GM21529 (cell line): ENCODE measurements around the gene SIX2.

Source experiments
- ATAC-seq: cut with Tn5 transposase; IDR thresholded peaks from one replicate; pipeline ENCODE4 v1.9.1; 2021; ENCODE audit not compliant: unreplicated experiment

Gene SIX2

DNA sequence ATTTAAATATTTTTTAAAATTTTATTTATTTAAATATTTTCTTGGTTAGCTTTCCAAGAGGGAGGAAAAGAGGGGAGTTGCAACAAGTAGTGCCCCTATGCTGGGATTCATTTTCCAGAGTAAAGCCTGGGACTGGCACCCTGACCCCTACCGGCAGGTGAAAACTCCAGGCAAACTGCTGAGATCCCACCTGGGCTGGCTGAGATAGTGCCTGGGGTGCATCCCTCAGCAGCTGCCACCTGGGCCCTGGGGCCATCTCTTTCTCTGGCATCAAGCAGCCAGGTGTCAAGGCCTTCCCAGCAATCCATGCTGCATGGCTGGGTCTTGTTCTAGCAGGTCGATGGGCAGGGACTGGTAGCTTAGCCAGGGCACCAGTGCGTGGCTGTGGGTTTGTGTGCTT lies 6.6 kb downstream of the SIX2 start:
- no peak for ATAC-seq

DNA sequence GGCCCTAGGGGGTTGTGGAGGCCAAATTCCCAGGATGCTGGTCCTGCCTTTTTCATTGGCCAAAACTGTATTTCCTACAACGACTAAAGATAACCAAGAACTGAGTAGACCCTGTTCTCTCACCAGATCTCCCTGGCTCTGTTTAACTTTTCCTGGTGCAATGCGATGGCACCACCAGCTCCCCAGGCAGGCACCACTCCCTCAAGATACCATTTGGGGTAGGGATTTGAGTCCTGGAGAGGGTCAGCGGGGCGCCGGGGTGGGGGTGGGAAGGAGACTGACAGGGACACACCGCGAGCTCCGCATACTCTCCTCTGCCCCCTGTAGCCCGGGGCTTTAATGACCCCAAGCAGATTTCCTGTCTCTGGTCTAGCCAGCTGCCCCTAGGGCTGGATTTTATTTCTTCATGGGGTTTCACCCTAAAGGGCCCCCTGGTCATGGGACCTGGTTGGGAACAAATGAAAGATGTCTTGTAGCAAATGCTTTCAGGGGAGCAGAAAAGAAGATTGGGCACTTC lies 7.3 kb downstream of the SIX2 start:
- ATAC-seq: no peak

DNA sequence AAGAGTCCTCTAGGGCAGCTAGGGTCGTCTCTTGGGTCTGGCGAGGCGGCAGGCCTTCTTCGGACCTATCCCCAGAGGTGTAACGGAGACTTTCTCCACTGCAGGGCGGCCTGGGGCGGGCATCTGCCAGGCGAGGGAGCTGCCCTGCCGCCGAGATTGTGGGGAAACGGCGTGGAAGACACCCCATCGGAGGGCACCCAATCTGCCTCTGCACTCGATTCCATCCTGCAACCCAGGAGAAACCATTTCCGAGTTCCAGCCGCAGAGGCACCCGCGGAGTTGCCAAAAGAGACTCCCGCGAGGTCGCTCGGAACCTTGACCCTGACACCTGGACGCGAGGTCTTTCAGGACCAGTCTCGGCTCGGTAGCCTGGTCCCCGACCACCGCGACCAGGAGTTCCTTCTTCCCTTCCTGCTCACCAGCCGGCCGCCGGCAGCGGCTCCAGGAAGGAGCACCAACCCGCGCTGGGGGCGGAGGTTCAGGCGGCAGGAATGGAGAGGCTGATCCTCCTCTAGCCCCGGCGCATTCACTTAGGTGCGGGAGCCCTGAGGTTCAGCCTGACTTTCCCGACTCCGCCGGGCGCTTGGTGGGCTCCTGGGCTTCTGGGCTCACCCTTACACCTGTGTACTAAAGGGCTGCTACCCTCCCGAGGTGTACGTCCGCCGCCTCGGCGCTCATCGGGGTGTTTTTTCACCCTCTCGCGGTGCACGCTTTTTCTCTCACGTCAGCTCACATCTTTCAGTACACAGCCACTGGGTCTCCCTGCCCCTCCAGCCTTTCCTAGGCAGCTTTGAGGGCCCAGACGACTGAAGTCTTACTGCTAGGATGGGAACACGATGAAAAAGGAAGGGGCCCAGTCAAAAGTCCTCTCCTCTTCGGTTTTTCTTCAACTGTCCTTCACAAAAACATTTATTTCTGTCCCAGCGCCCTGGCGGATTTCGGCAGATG lies 8.1 kb downstream of the SIX2 start:
- no peak for ATAC-seq

DNA sequence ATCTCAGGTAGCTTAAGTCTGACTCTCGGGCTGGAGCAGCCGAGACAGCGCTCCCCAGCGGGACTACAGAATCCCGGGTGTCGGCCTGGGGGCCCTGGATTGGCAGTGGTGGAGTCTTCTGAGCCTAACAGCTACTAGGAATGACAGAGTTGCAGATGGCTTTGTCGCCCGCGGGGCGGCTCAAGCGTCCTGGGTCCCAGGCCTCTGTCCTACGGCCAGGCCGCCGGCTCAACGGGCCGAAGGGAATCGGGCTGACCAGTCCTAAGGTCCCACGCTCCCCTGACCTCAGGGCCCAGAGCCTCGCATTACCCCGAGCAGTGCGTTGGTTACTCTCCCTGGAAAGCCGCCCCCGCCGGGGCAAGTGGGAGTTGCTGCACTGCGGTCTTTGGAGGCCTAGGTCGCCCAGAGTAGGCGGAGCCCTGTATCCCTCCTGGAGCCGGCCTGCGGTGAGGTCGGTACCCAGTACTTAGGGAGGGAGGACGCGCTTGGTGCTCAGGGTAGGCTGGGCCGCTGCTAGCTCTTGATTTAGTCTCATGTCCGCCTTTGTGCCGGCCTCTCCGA lies 8.8 kb downstream of the SIX2 start:
- no peak for ATAC-seq

DNA sequence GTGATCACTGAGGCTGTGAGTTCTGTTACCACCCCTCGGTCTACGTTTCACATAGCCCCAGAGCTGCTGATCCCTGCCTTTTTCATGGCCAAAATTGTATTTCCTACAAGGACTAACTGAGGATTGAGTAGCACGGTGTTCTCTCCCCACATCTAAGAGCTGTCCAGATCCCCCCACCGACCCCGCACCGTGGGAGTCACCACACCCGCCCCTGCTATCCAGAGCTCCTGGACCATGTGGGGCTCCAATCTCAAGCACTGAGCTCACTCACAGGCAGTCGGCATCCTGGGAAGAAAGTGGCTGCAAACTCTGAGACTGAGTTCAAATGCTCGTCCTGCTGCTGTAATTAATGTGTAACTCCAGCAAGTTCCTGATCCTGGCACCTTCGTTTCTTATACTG lies 9.7 kb downstream of the SIX2 start:
- ATAC-seq: no peak

DNA sequence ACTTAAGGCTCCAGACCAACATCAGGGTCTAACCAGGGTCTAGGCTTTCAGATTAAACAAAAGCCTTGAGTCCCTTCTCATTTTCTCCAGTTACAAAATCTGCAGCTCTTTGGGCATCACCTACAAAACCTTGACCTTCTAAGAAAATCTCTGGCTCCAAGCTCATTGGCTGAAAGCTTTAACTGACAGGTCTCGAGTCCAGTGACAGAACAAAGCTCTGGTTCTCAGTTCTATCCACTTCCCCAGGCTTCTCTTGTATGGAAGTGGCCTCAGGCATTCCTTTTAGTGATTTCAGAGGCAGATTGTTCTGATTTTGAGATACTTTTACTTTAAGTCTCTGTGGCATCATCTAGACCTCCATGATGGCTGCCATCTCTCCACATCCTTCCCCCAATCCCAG lies 11.3 kb downstream of the SIX2 start:
- ATAC-seq: no peak

DNA sequence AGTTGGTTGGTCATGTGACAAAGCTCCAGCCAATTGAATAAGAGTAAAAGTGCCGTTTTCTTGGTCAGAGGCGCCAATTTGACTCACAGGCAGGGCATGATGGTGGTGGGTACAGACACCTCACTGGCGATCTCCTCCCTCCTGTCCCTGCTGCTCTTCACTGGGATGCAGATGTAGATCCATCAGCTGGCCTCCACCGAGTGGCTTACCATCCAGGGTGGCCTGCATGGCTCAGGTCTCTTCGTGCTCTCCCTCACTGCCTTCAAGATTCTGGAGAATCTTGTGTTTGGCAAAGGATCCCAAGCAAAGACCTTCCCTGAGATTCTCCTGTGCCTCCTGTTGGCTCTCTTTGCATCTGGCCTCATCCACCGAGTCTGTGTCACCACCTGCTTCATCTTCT lies 12.9 kb downstream of the SIX2 start:
- ATAC-seq: no peak

DNA sequence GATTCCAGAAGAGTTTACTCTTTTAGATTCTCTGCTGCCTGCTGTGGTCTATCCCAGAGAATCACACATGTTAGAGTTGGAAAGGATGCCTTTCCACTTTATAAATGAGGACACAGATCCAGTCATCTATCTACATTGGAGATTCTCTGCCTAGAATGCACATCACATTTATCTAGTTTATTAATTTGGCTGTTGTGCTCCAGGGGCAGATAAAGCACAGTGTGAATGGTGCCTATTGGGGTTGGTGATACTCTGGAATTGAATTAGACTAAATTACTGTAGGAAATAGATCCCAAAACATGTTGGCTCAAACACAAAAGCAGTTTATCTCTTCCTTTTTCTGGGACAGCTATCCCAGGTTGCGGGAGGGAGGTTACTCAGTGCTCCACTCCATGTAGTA lies 14.9 kb downstream of the SIX2 start:
- no peak for ATAC-seq

DNA sequence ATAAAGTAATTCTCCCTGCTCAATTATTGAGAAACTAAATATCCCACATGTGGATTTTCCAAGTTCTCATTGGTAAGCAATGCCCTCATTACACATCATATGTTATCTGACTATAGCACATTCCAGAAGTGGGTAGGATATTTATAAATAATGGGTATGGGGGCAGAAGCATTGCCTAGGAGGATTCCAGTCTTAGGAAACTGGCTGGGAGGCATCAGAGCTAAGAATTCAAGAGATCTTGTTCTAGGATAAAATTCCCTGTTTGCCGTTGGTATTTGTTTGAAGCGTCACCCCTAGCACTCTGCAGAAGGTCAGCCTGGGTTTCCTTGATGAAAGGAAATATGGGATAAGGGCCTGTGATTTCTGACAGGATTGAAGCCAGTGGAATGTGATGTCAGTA lies 20.1 kb downstream of the SIX2 start:
- ATAC-seq: no peak

DNA sequence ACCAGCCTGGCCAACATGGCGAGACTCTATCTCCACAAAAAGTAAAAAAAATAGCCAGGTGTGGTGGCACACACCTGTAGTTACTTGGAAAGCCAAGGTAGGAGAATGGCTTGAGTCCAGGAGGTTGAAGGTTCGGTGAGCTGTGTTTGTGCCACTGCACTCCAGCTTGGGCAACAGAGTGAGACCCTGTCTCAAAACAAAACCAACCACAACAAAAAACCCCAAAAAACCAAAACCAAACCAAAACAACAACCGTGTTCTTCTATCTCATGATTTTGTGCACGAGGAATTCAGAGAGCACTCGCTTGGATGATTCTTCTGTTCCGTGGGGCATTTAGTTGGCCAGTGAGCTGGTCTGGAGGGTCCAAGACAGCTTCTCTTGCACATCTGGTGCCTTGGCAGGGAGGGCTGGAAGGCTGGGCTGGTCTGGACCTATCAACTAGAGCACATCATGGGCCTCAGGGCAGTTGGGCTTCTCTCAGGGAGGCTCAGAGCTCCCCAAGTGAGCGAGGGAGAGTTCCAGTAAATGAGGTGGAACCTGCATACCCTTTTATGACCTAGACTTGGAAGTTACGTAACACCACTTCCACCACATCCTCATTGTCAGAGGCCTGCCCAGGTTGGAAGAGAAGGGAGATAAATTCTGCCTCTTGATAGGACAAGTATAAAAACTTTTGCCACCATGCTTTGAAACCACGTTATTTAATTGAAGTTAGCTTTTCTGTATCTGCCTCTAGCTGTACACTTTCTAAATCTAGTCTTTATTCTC lies 25.2 kb downstream of the SIX2 start:
- ATAC-seq: no peak

DNA sequence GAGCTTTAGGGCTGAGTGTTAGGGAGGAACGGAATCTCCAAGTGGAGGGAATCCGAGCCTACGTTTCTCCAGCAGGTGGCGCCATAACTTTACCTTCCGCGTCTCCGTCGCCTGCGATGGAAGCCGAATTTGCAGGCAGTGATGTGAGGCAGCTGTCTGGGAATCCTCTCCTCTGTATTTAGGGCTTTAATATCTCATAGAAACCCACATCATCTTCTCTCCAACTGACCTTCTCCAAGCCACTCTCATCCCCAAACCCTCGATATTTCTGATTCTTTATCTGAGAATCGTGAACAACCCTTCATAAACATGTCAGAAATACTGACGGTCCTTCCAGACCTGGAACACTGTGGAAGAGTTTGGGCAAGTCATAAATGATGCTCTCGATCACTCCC lies 27.5 kb downstream of the SIX2 start:
- ATAC-seq: no peak

DNA sequence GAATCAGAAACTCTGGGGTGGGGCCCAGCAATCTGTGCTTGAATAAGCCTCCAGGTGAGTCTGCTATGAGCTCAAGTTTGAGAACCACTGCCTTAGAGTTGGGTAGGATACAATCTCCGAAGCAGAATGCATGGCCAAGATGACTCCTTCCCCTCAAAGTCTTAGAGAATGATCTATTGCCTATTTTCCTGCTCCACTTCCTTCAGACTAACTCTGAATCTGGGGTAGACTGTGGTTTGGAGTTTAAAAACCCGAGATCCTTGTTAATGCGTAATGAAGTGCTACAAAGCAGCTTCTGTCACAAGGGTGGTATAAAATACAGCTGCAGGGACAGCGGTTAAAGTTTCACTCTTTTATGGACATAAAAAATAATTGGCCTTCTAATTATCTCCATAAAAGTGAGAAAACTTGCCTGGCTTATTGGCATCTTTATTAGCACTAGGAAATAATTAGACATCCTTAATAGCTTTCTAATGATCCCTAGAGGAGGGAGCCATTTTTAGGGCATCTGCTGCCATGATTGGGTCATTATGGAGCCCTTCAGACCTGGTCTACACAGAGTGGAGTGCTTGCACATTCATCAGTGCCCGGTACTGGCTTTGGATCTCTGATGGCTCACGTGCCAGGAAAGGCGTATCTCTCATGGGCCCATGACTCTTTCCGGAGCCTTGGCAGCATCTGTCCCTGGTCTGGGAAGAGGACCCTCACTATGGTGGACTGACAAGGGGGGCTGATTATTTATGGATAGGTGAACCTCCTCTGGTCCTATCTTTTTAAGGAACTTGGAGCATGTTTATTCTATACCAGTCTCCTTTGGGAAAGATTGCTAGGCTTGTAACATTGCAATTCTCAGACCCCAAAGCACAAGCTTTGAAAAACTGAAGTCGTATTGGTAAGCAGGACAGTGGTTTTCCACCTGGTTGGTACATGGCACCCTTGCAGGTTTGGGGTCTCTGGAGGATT lies 28.2 kb downstream of the SIX2 start:
- no peak for ATAC-seq

DNA sequence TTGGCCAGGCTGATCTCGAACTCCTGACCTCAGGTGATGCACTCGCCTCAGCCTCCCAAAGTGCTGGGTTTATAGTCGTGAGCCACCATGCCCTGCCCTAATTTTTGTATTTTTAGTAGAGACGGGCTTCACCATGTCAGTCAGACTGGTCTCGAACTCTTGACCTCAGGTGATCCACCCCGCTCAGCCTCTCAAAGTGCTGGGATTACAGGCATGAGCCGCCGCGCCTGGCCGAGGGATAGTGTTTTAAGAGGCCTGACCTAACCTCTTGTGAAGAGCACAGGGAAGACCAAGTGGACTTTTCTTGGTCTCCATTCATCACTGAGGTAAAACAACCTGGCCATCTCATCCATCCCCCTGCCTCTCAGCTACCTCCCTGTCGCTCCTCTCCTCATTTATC lies 29.7 kb downstream of the SIX2 start:
- ATAC-seq: no peak

DNA sequence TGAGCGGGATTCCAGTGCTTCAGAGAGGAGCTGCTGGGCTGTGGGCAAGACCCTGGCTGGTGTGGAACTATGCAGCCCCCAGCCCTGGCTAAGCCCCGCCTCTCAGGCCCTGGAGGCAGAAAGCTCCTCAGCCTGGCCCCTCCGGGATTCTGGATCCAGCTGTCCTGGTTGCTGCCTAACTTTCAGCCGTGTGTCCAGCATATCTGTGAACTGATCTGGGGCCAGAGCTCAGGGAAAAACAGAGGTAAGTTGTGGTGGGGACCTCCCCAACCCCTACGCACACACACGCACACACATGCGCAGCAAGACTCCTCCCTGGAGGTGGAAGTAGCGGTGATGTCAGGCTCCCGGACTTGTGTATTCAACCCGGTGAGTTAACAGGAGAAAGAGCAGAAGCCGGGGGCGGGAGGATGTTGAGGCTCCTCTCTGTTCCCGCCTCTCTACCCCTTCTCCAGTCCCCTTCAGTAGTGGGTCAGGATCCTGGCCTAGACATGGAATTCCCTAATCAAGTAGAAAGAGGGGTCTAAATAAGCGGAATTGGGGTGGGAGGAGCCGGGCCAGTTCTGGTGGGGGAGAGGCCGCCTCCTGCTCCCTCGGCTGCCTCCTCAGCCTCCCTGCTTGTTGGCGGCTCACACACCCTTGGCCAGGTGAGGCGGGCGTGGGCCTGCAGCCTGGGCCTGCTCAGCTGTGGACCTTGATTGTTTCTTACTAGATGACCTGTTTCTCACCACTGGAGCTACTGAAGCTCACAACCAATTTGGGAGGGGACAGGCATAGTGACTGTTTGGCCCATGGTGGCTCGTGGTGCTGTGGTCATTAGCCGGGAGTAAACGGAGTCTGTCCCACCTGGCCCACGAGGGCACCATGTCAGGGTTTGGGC lies 33.4 kb downstream of the SIX2 start:
- no peak for ATAC-seq

DNA sequence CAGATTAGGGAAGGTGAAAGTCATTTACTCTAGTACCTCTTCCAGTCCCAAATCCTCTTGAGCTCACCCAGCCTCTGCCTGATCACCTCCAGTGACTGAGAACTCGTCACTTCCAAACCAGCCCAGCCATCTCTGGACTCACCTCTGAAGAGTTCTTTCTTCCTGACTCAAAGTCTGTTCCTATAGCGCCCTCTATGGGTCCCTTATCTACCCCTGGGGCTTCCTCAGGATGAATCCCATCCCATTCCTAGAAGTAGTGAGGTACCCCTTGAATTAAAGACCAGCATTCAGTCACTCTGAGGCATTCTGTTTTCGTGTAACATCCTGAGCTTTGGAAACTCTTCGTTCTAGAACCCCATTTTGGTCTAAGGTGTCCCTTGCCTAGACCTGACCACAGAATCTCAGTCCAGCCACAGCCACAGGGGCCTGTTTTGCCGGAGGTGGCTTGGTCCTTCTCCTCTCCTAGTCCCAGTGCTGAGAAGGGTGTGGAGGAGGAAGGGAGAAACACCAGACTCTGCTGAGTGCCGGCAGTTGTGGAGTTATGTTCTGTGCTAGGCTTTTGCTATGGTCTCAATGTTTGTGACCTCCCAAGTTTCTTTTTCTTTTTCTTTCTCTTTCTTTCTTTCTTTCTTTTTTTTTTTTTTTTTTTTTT lies 35.1 kb downstream of the SIX2 start:
- no peak for ATAC-seq

DNA sequence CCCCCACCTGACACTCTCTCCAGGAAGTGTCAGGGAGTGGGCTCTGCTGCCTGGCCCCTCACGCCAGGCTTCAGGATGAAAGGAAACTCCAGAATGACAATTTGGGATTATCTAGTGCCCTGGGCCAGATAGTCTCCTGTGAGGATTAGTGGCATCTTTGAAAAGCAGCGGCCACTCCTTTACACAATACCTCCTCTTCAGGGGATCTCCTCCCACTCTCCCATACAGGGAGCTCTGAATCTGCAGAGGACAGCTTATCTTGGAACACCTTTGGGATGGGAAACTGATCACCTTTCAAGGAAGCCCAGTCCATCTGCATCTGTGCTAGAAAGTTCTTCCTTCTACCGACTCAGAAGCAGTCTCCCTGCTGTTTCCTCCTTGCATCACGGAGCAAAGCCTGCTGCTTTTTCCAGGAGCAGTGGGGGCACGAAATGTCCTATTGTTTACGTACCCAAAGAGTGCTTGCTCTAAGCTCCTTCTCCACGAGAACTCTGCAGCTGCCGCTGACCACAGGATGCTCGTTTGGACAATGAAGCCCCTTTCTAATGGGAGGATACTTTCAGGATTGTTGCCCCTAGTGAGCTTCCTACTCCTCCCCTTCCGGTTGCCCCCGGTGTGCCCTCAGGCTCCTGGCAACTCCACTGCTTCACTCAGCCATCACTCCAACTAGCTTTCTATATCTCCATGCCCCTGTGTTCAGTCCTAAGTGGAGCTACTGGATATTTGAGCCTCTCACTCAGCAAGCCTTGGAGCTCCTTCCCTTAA lies 36.3 kb downstream of the SIX2 start:
- ATAC-seq: no peak

DNA sequence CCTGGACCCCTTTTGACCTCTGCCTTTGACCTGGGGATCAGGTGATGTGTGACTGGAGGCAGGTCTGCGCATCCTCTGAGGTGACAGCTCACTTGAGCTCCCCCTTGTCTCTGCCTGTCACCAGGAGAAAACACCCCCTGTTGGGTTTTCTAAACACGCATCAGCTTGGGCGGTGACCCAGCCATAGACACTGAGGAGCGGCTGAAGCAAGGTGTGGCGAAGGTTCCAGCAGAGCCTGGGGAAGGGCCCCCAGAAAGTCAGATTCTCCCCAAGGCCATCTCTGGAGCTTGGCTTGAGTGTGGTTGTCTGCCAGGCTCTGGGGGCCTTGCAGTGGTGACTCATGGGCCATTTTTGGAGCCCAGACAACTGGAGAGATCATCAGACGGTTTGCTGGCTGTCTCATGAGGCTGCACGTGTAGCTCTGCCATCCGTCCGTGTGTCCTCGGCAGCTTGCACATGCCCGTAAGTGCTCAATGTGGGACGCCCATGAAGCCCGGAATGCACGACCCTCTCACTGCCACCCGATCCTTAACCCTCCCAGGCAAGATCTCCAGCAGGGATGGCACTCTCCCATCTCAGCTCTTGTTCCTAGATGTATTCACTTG lies 38.3 kb downstream of the SIX2 start:
- ATAC-seq: no peak

DNA sequence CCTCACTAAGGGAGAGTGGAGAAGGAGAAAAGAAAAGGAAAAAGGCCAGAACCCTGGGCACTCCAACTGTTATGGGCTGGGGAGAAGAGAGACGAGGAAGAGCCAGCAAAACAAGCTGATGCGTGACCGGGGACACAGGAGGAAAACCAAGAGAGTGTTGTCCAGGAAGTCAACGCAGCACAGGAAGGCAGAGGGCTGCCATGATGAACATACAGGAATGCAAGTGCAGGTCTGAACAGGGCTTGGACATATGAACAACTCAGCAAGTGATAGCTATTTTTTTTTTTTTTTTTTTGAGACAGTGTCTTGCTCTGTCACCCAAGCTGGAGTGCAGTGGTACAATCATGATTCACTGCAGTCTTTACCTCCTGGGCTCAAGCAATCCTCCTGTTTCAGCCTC lies 39.3 kb downstream of the SIX2 start:
- no peak for ATAC-seq
